ENCODE measurements around the gene ZNF610.

DNA sequence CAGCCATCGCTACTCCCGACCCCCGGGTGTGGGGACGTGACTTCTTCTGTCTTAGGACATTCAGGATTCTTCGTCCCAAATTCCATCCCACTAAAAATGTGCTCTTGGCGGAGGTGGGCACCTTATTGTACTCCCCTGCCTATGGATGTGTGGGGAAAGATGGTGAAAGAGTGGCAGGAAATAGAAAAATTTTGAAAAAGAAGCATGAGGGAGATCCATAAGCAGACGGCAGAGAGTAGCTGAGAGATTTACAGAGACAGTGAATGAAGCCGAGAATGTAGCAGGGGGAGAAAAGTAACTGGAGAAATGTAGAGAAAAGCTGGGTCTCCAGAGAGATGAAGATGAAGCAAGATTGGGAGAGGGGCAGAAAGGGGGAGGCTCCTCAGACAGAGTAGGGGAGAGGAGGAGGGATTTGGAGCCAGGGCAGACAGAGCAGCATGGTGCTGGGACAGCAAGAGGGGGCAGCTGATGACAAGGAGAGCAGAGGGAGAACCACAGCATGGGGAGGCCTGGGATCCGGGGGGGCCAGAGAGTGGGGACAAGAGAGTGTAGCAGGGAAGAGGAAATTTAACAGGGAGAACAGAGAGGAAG is 843 bp downstream of the ZNF610 start:
- TF ChIP-seq POLR2AphosphoS5 (IDR thresholded peaks at IDR 0.05; ENCODE audit: low read depth, low read length): no peak
- TF ChIP-seq, protein P1, sequence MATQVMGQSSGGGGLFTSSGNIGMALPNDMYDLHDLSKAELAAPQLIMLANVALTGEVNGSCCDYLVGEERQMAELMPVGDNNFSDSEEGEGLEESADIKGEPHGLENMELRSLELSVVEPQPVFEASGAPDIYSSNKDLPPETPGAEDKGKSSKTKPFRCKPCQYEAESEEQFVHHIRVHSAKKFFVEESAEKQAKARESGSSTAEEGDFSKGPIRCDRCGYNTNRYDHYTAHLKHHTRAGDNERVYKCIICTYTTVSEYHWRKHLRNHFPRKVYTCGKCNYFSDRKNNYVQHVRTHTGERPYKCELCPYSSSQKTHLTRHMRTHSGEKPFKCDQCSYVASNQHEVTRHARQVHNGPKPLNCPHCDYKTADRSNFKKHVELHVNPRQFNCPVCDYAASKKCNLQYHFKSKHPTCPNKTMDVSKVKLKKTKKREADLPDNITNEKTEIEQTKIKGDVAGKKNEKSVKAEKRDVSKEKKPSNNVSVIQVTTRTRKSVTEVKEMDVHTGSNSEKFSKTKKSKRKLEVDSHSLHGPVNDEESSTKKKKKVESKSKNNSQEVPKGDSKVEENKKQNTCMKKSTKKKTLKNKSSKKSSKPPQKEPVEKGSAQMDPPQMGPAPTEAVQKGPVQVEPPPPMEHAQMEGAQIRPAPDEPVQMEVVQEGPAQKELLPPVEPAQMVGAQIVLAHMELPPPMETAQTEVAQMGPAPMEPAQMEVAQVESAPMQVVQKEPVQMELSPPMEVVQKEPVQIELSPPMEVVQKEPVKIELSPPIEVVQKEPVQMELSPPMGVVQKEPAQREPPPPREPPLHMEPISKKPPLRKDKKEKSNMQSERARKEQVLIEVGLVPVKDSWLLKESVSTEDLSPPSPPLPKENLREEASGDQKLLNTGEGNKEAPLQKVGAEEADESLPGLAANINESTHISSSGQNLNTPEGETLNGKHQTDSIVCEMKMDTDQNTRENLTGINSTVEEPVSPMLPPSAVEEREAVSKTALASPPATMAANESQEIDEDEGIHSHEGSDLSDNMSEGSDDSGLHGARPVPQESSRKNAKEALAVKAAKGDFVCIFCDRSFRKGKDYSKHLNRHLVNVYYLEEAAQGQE (IDR thresholded peaks at IDR 0.05; ENCODE audit: insufficient read depth in 1 of 2, low read depth in 2 of 2, low read length in 2 of 2): no peak
- TF ChIP-seq TAF1 (IDR thresholded peaks at IDR 0.05; ENCODE audit: borderline replicate concordance, insufficient read depth, low read length): no peak
- TF ChIP-seq SIN3A (IDR thresholded peaks at IDR 0.05; ENCODE audit: borderline replicate concordance, insufficient read depth, low read length): no peak
- no peak for TF ChIP-seq FOXP2 (optimal IDR thresholded peaks at IDR 0.05; ENCODE audit: borderline replicate concordance, extremely low read depth, extremely low read length, insufficient read depth)
